ENCODE measurements around the gene OOSP2. TPM values are rescaled to one million over a fixed set of nuclear protein-coding genes. Genes with fewer than 3 reads are reported as not detected.
"Not testable (repeated sequence)": the region's sequence is repeated elsewhere in the genome, so short reads cannot be mapped to it uniquely, and the experiment has no call there.

OOSP2 gene
- total RNA-seq, 1 donor from 2014 or later = not detected

DNA sequence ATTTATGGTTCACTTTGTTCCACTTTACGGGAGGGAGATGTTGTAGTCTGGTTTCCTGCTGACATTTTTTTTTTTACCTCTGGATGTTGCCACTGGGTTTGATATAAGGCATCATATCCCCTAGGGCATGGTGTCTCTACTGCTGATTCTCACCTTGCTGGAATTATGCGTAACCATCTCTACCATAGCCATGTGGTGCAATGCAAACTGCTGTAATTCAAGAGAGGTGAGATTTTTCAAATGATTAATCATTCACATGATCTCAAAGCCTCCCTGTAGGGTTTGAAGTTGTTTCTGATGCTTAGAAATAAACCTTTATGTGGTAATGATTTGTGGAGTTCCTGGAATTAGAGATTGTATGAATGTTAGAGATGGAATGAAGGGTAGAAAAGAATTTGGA is 29.2 kb downstream of the OOSP2 start:
- TF ChIP-seq, protein P1, sequence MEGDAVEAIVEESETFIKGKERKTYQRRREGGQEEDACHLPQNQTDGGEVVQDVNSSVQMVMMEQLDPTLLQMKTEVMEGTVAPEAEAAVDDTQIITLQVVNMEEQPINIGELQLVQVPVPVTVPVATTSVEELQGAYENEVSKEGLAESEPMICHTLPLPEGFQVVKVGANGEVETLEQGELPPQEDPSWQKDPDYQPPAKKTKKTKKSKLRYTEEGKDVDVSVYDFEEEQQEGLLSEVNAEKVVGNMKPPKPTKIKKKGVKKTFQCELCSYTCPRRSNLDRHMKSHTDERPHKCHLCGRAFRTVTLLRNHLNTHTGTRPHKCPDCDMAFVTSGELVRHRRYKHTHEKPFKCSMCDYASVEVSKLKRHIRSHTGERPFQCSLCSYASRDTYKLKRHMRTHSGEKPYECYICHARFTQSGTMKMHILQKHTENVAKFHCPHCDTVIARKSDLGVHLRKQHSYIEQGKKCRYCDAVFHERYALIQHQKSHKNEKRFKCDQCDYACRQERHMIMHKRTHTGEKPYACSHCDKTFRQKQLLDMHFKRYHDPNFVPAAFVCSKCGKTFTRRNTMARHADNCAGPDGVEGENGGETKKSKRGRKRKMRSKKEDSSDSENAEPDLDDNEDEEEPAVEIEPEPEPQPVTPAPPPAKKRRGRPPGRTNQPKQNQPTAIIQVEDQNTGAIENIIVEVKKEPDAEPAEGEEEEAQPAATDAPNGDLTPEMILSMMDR (IDR thresholded peaks at IDR 0.05) = no peak
- Histone ChIP-seq H3K27me3 (ENCODE audit: low read depth) (no peaks in the 10 kb centered on the region), H3K36me3 (no peaks in the 10 kb centered on the region), H3K27ac (no peak overlapping the region), H3K4me3 (no peak overlapping the region), H3K9me3 (no peaks in the 10 kb centered on the region), H3K4me1 (no peaks in the 10 kb centered on the region)
- DNase-seq = no peak
- intact Hi-C loops (cut with DNase I) = no loop called here
- ATAC-seq = no peak

DNA sequence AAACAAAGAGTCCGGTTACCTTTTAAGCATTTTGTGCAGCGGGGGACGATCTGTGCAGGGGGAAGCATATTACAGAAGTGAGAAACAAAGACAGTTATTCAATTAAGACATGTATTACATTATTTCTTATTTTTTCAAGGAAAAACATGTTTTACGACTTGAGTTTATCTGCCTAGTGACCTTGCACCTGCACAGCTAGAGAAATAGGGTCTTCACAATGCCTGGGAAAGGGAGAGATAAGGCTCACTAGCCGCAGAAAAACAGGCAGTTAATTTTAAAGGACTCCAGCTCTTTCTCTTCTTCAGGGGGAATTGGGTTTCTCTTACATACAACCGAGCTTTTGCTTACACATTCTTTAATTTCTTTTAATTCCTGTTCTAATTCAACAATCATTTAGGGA is 31.4 kb downstream of the OOSP2 start:
- H3K36me3 ChIP-seq; H3K4me1 ChIP-seq; ATAC-seq; H3K9me3 ChIP-seq; H3K27ac ChIP-seq; H3K4me3 ChIP-seq; DNase-seq; H3K27me3 ChIP-seq (ENCODE audit: low read depth); intact Hi-C loops (cut with DNase I): not testable (repeated sequence)

DNA sequence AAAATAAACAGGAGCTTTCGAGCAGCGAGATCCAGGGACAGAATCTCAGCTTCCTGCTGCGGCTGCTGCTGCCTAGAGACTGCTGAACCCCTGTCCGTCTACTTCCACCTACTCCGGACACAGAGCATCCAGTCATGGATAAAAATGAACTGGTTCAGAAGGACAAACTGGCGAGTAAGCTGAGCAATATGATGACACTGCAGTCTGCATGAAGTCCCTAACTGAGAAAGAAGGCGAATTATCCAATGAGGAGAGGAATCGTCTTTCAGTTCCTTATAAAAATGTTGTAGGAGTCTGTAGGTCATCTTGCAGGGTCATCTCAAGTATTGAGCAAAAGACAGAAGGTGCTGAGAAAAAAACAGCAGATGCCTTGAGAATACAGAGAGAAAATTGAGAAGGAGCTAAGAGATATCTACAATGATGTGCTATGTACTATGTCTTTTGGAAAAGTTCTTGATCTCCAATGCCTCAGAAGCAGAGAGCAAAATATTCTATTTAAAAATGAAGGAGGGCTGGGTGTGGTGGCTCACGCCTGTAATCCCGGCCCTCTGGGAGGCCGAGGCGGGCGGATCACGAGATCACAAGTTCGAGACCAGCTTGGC is 37.1 kb downstream of the OOSP2 start:
- no peaks in the 10 kb centered on the region for H3K36me3 ChIP-seq
- ATAC-seq = peak in 1 of 2 donors; percentile 38
- no peak overlapping the region for H3K27ac ChIP-seq
- no peak for DNase-seq
- no peaks in the 10 kb centered on the region for H3K4me1 ChIP-seq
- no peaks in the 10 kb centered on the region for H3K9me3 ChIP-seq
- intact Hi-C loops (cut with DNase I) = no loop called here
- no peaks in the 10 kb centered on the region for H3K27me3 ChIP-seq (ENCODE audit: low read depth)
- TF ChIP-seq, protein P1 (IDR thresholded peaks at IDR 0.05) = no peak
- H3K4me3 ChIP-seq = no peak overlapping the region

DNA sequence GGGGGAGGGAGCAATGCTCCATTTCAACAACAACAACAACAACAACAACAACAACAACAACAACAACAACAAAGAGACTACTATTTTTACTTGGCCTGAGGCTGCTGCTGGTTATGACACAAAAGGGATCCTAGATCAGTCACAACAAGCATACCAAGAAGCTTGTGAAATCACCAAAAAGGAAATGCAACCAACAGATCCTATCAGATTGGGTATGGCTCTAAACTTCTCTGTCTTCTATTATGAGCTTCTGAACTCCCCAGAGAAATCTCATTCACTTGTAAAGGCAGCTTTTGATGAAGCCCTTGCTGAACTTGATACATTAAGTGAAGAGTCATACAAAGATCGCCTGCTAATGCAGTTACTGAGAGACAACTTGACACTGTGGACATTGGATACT is 37.8 kb downstream of the OOSP2 start:
- intact Hi-C loops (cut with DNase I) = no loop called here
- H3K36me3 ChIP-seq = no peaks in the 10 kb centered on the region
- TF ChIP-seq, protein P1 (IDR thresholded peaks at IDR 0.05) = no peak
- no peak for ATAC-seq
- no peak overlapping the region for H3K4me3 ChIP-seq
- no peaks in the 10 kb centered on the region for H3K9me3 ChIP-seq
- no peak for DNase-seq
- H3K27ac ChIP-seq = no peak overlapping the region
- no peaks in the 10 kb centered on the region for H3K27me3 ChIP-seq (ENCODE audit: low read depth)
- no peaks in the 10 kb centered on the region for H3K4me1 ChIP-seq

DNA sequence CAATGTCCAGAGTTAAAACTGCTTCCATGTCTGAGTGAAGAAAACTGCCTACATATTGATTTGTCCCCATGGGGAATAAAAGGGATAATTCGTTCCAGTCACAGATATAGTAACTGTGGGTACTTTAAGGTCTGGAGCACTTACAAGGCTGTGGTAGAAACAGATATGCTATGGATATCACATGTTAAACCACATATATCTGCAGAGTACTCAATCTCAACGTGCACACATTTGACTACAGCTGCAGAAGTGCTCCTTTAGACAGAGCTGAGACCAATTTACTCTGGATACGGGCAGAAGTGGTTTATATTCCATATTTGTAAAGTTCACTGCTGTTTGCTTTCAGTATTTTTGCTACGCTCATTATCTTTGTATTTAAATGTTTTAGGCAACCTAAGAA is 38.5 kb downstream of the OOSP2 start:
- ATAC-seq (no peak), DNase-seq (no peak)
- H3K36me3 ChIP-seq = no peaks in the 10 kb centered on the region
- no peak overlapping the region for H3K4me3 ChIP-seq
- H3K27me3 ChIP-seq (ENCODE audit: low read depth) = no peaks in the 10 kb centered on the region
- H3K4me1 ChIP-seq = no peaks in the 10 kb centered on the region
- no peaks in the 10 kb centered on the region for H3K9me3 ChIP-seq
- TF ChIP-seq, protein P1 (IDR thresholded peaks at IDR 0.05) = no peak
- H3K27ac ChIP-seq = no peak overlapping the region
- intact Hi-C loops (cut with DNase I) = no loop called here

DNA sequence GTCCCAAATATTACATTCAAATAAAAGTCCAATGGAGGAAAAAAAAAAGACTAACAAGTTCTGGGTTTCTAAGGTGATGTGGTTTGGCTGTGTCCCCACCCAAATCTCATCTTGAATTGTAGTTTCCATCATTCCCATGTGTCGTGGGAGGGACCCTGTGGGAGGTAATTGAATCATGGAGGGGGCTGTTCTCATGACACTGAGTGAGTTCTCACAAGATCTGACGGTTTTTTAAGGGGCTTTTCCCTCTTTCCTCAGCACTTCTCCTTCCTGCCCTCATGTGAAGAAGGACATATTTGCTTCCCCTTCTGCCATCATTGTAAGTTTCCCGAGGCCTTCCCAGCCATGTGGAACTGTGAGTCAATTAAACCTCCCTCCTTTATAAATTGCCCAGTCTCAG is 40.3 kb downstream of the OOSP2 start:
- intact Hi-C loops (cut with DNase I) = no loop called here
- ATAC-seq (no peak), DNase-seq (no peak)
- Histone ChIP-seq H3K4me3 (no peak overlapping the region), H3K9me3 (no peaks in the 10 kb centered on the region), H3K36me3 (no peaks in the 10 kb centered on the region), H3K4me1 (no peaks in the 10 kb centered on the region), H3K27ac (no peak overlapping the region), H3K27me3 (ENCODE audit: low read depth) (no peaks in the 10 kb centered on the region)
- TF ChIP-seq, protein P1 (IDR thresholded peaks at IDR 0.05) = no peak
